ENCODE results near the gene PIGW.

- TF ChIP-seq POLR2AphosphoS5 (IDR thresholded peaks at IDR 0.05; ENCODE audit: low read depth, low read length) (no peak), POLR2A (IDR thresholded peaks at IDR 0.05; ENCODE audit: low read depth, low read length) (no peak)
Observed at GRCh38 chr17:36578671-36579070, 43.9 kb downstream of the PIGW start.
